ENCODE data around the gene SPEN.
"Not testable (repeated sequence)": the region's sequence is repeated elsewhere in the genome, so short reads cannot be mapped to it uniquely, and the experiment has no call there.

SPEN gene

GRCh38 chr1:15836772-15837669, 10.5 kb upstream of the SPEN start:
- Mint-ChIP-seq H3K4me1 (ENCODE audit: low read depth) (peaks cover 22% of the 10 kb centered on the region), H3K9me3 (no peaks in the 10 kb centered on the region), H3K27ac (peak overlapping the region; percentile 98), H3K4me3 (peak overlapping the region; percentile 85), H3K27me3 (no peaks in the 10 kb centered on the region), H3K36me3 (ENCODE audit: low read depth) (peaks cover 7% of the 10 kb centered on the region)
- intact Hi-C loops (cut with micrococcal nuclease): loop anchor here (1.0 to 5.0 kb wide), 2 partner anchors 10 to 50 kb away; partner anchors contain the start of gene SPEN

GRCh38 chr1:15837931-15838330, 9.6 kb upstream of the SPEN start:
- peaks cover 5% of the 10 kb centered on the region for H3K36me3 Mint-ChIP-seq (ENCODE audit: low read depth)
- peak overlapping the region; percentile 85 for H3K4me3 Mint-ChIP-seq
- H3K9me3 Mint-ChIP-seq: no peaks in the 10 kb centered on the region
- H3K4me1 Mint-ChIP-seq (ENCODE audit: low read depth): peaks cover 17% of the 10 kb centered on the region
- no peaks in the 10 kb centered on the region for H3K27me3 Mint-ChIP-seq
- intact Hi-C loops (cut with micrococcal nuclease): loop anchor here (1.0 to 5.0 kb wide), 2 partner anchors 9 to 49 kb away; partner anchors contain the start of gene SPEN
- H3K27ac Mint-ChIP-seq: peak overlapping the region; percentile 98

- Mint-ChIP-seq H3K27ac (peak overlapping the region; percentile 98), H3K4me3 (peak overlapping the region; percentile 85), H3K9me3 (no peaks in the 10 kb centered on the region), H3K27me3 (no peaks in the 10 kb centered on the region), H3K36me3 (ENCODE audit: low read depth) (peaks cover 5% of the 10 kb centered on the region), H3K4me1 (ENCODE audit: low read depth) (peaks cover 17% of the 10 kb centered on the region)
- intact Hi-C loops (cut with micrococcal nuclease): loop anchor here (5.0 kb wide), 1 partner anchor 49 kb away; no protein-coding TSS in a partner anchor
Observed at GRCh38 chr1:15838721-15839120, 8.8 kb upstream of the SPEN start.

DNA sequence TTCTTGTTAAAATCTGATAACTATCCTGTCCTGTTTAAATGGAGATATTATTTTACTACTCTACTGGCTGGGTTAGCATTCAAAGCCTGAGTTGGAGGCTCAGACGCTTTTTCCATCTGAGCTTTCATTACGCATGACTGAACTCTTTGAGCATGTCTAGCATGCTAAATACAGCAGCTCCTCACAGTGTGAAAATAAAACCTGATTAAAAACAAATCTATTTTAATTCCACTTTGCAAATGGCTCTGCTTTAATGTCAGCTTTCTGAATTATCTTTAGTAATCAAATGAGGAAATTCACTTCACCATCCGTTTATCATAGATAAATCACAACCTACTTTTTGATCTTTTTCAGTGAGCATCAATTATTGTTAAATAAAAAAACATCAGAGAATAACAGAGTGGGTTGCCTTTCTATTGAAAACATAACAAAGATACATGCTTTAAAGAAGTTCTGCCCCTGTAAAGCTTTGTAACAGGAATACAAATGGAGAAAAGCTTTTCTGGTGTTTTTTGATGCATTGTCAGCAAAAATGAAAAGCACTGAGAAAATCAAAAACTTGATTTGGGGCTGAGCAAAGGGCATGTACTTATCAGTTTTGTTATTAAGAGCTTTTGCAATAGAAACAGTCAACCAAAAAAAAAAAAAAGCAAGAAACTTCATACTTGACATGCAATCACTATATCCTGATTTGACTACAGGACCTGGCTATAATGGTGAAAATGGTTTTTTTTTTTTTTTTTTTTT, 3.5 kb upstream of the SPEN start:
- Mint-ChIP-seq H3K27me3 (no peaks in the 10 kb centered on the region), H3K36me3 (ENCODE audit: low read depth) (peaks cover 18% of the 10 kb centered on the region), H3K9me3 (no peaks in the 10 kb centered on the region), H3K27ac (no peak overlapping the region), H3K4me3 (no peak overlapping the region), H3K4me1 (ENCODE audit: low read depth) (peaks cover 15% of the 10 kb centered on the region)
- intact Hi-C loops (cut with micrococcal nuclease): no loop called here

DNA sequence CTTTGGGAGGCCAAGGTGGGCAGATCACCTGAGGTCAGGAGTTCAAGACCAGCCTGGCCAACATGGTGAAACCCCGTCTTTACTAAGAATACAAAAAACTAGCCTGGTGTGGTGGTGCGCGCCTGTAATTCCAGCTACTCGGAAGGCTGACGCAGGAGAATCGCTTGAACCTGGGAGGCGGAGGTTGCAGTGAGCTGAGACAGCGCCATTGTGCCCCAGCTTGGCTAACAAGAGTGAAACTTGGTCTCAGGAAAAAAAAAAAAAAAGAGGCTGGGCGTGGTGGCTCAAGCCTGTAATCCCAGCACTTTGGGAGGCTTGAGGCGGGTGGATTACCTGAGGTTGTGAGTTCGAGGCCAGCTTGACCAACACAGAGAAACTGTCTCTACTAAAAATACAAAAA, 1.5 kb upstream of the SPEN start:
- H3K9me3 Mint-ChIP-seq; intact Hi-C loops (cut with micrococcal nuclease); H3K27ac Mint-ChIP-seq; H3K27me3 Mint-ChIP-seq: not testable (repeated sequence)
- Mint-ChIP-seq H3K36me3 (ENCODE audit: low read depth) (peaks cover 28% of the 10 kb centered on the region), H3K4me1 (ENCODE audit: low read depth) (peaks cover 34% of the 10 kb centered on the region), H3K4me3 (peak overlapping the region; percentile 6)

GRCh38 chr1:15847893-15848142, 311 bp downstream of the SPEN start:
- intact Hi-C loops (cut with micrococcal nuclease): loop anchor here (1.0 kb wide), 1 partner anchor 11 kb away; no protein-coding TSS in a partner anchor
- Mint-ChIP-seq H3K27me3 (no peaks in the 10 kb centered on the region), H3K4me1 (ENCODE audit: low read depth) (peaks cover 50% of the 10 kb centered on the region), H3K27ac (peak overlapping the region; percentile 97), H3K4me3 (peak overlapping the region; percentile 90), H3K36me3 (ENCODE audit: low read depth) (peaks cover 28% of the 10 kb centered on the region), H3K9me3 (no peaks in the 10 kb centered on the region)

DNA sequence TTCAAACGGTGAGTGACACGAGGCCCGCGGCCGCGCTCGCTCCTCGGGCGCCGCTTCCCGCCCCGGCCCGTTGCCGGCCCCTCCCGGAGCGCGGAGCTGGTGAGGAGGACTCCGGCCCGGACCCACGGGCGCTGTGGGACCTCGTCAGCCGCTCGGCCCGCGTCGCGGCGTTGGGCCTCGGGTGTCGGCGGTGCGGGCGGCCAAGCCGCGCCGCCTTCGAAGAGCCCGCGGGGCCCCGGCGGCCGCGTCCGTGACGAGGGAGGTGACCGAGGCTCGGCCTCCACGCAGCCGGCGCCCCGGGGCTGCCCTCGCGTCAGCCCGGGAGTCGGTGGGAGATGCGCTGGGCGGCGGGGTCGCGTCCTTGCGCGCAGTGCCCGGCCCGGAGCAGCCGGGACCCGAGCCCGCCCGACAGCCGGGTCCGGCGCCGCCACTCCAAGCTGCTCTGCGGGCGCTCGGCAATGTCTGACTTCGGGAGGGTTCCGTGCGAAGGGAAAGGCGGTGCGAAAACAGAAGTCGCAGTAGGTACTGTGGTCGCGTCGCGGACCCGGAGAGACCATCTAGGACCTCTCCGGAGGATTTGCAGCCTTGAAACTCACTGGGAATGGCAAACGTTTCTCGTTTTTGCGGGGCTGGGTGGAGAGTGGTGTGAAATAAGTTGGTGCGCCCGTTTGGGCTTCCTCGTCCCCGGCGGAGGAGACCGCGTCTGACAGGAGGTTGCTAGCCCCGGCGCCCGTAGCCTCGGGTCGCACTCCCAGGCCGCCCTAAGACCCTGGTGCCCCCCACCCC, 829 bp downstream of the SPEN start:
- Mint-ChIP-seq H3K4me1 (ENCODE audit: low read depth) (peaks cover 51% of the 10 kb centered on the region), H3K36me3 (ENCODE audit: low read depth) (peaks cover 28% of the 10 kb centered on the region)
- intact Hi-C loops (cut with micrococcal nuclease): no loop called here

DNA sequence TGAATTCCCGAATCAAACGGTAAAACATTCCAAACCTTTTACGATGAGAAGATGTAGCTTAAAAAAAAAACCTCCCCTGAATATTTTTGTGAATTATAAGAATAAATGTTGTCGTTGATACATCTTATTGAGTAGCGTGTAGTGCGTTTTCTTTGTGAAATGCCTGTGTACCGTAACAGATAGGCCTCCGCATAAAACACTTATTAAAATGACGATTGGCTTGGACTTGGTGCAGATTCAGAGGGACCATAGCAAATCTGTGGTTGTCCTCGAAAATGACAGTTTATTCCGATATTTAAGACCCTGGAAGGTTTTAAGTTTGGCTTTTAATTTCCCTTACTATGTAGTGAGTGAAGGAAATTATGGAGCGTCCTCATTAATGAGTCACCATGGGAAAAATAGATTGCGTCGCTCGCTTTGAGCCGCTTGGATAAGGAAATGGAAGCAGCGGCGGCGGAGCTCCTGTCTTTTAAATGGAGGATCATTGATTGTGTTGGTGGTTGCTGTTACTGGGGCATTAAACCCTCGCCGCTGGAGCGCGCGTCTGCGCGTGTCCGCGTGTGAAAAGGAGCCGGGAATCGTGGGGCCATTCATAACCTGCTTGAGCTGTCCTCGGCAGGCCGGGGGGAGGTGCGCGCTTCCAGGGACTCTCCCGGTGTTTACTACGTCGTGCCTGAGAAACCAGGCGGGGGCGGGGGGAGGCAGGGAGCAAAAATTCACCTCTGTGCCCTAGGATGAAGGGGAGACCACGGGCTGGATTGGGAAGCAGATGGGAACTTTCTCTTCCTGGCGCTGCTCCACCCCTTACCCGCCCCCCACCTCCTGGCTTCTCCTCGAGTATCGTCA, 1.6 kb downstream of the SPEN start:
- intact Hi-C loops (cut with micrococcal nuclease): no loop called here
- Mint-ChIP-seq H3K27ac (peak overlapping the region; percentile 97), H3K9me3 (no peaks in the 10 kb centered on the region), H3K4me3 (peak overlapping the region; percentile 100), H3K36me3 (ENCODE audit: low read depth) (peaks cover 28% of the 10 kb centered on the region), H3K27me3 (no peaks in the 10 kb centered on the region), H3K4me1 (ENCODE audit: low read depth) (peaks cover 51% of the 10 kb centered on the region)

More for the DNA sequence above, 829 bp downstream of the SPEN start:
- Mint-ChIP-seq H3K4me3 (peak overlapping the region; percentile 100), H3K27me3 (no peaks in the 10 kb centered on the region), H3K9me3 (no peaks in the 10 kb centered on the region), H3K27ac (peak overlapping the region; percentile 97)

DNA sequence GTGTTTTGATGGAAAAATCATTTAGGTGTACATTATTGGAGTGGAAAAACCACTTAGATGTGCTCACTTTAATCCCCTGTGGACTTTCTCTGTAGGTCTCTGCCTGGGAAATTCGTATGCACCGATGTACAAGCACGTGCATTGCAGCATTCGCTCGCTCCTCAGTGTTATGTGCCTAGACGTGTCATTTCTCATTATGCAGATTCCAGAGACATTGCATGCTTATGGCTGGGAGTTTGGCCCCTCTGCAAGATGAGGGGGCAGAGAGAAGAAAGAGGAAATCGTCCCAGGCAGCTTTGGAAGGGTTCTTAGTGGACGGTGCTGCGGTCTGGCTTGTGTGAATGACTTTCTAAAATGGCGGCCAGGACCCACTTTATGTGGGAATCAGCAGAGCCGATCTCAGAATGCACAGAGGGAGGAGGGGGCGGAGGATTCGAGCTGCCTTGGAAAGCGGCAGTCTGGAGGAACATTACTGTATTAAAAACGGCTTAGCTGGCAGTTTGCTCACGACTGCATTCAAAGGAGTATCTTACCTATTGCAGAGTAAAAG, 2.3 kb downstream of the SPEN start:
- H3K4me3 Mint-ChIP-seq: peak overlapping the region; percentile 100
- intact Hi-C loops (cut with micrococcal nuclease): loop anchor here (5.0 kb wide), 2 partner anchors 33 to 37 kb away; no protein-coding TSS in a partner anchor
- H3K36me3 Mint-ChIP-seq (ENCODE audit: low read depth): peaks cover 28% of the 10 kb centered on the region
- no peaks in the 10 kb centered on the region for H3K27me3 Mint-ChIP-seq
- peak overlapping the region; percentile 97 for H3K27ac Mint-ChIP-seq
- peaks cover 51% of the 10 kb centered on the region for H3K4me1 Mint-ChIP-seq (ENCODE audit: low read depth)
- no peaks in the 10 kb centered on the region for H3K9me3 Mint-ChIP-seq

DNA sequence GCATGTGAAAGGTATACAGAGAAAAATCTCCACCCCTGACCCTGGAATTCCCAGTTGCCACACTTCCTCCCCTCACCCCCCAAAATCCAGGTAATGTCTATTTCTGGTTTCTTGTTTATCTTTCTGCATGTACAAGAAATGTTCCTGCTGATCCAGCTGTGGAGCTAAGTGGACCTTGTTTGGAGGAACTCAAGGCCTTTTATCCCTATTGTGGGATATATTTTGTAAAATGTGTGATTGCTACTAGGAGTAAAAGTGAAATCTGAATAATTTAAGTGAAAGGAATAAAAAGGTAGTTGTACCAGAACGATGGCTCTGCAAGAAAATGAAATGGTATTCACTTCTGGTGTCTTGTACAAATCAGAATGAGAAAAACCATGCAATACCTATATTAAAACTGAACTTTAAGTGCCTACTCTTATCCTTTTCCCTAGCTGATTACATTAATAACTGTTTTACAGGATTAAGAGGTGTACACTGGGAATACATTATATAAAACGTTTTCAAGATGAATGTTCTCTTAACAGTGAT, 3.0 kb downstream of the SPEN start:
- no peaks in the 10 kb centered on the region for H3K9me3 Mint-ChIP-seq
- peaks cover 46% of the 10 kb centered on the region for H3K4me1 Mint-ChIP-seq (ENCODE audit: low read depth)

DNA sequence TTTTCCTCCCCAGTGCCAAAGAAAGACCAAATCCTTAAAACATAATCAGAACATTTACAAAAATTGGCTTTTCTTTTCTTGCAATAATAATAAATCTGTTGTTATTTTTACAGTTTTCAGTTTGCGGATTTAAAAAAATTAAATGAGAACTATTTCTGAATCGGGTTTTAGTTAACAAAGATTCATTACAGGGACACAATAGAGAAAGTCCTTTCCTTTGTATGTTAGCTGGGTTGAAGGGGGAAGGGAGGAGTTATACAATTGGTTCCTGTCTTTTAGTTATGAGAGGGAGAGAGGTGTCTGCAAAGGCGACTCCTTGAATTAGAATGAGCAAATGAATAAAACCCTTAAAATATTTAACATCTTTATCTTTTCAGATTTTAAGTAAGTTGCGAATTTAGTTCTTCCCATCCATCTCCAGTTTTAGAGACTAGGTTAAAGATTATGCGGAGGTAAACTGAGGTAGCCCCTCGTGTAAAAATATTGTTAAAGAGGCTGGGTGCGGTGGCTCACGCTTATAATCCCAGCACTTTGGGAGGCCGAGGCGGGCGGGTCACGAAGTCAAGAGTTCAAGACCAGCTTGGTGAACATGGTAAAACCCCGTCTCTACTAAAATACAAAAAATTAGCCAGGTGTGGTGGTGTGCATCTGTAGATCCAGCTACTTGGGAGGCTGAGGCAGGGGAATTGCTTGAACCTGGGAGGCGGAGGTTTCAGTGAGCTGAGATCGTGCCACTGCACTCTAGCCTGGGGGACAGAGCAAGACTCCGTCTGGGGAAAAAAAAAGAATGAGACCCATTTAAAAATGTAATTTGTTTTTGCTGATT, 3.9 kb downstream of the SPEN start:
- H3K27me3 Mint-ChIP-seq: no peaks in the 10 kb centered on the region
- H3K4me3 Mint-ChIP-seq: peak overlapping the region; percentile 6
- peaks cover 28% of the 10 kb centered on the region for H3K36me3 Mint-ChIP-seq (ENCODE audit: low read depth)
- H3K4me1 Mint-ChIP-seq (ENCODE audit: low read depth): peaks cover 40% of the 10 kb centered on the region
- intact Hi-C loops (cut with micrococcal nuclease): loop anchor here (5.0 kb wide), 2 partner anchors 34 to 36 kb away; no protein-coding TSS in a partner anchor
- peak overlapping the region; percentile 30 for H3K27ac Mint-ChIP-seq
- no peaks in the 10 kb centered on the region for H3K9me3 Mint-ChIP-seq

More for the DNA sequence above, 3.0 kb downstream of the SPEN start:
- H3K27me3 Mint-ChIP-seq: no peaks in the 10 kb centered on the region
- peaks cover 28% of the 10 kb centered on the region for H3K36me3 Mint-ChIP-seq (ENCODE audit: low read depth)
- H3K4me3 Mint-ChIP-seq: peak overlapping the region; percentile 53
- intact Hi-C loops (cut with micrococcal nuclease): loop anchor here (5.0 kb wide), 2 partner anchors 33 to 37 kb away; no protein-coding TSS in a partner anchor
- H3K27ac Mint-ChIP-seq: peak overlapping the region; percentile 97

Data from dendritic cell treated with granulocyte-macrophage colony-stimulating factor and Interleukin-4, amounts not matched to agents 40 ng/mL and 50 ng/mL, for 4 days (primary cell).